Iris pigment epithelial cell (primary cell): ENCODE measurements around the gene RIBC2.
"Not testable (repeated sequence)": the region's sequence is repeated elsewhere in the genome, so short reads cannot be mapped to it uniquely, and the experiment has no call there.

Source experiments
- DNase-seq: peaks from one replicate; pipeline ENCODE4 v3.0.0-alpha.2; 2011; ENCODE audit warnings: low read depth

Gene RIBC2

DNA sequence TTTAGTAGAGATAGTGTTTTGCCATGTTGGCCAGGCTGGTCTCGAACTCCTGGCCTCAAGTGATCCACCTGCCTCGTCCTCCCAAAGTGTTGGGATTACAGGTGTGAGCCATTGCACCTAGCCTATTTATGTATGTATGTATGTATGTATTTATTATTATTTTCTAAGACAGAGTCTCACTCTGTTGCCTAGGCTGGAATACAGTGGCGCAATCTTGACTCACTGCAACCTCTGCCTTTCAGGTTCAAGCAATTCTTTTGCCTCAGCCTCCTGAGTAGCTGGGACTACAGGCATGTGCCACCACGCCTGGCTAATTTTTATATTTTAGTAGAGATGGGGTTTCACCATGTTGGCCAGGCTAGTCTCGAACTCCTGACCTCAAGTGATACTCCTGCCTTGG lies 35.9 kb downstream of the RIBC2 start:
- DNase-seq: not testable (repeated sequence)

DNA sequence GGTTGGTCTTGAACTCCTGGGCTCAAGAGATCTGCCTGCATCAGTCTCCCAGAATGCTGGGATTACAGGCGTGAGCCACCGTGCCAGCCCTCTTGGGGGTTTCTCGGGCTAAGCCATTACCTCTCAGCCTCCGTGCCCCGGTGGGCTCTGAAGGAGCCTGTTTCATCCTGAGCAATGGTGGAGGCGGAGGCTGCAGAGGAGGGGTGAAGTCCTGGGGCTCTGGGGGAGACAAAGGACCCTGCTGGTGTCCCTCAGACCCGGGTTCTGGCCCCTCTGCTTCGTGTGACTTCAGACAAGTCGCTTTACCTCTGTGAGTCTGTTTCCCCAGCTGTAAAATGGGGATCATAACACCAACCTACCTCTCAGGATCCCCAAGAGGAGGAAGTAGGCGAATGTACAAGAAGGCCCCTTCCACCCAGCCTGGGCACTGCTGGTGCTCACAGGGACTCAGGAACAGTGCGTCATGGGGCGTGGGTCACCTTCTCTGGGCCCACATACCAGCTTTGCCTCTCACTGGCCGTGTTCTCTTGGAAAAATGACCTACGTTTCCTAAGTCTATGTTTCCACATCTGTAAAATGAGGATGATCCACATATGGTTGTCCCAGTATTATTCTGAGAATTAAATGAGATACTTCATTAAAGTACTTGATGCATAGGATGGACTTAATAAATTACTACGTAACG lies 36.8 kb downstream of the RIBC2 start:
- DNase-seq: no peak

DNA sequence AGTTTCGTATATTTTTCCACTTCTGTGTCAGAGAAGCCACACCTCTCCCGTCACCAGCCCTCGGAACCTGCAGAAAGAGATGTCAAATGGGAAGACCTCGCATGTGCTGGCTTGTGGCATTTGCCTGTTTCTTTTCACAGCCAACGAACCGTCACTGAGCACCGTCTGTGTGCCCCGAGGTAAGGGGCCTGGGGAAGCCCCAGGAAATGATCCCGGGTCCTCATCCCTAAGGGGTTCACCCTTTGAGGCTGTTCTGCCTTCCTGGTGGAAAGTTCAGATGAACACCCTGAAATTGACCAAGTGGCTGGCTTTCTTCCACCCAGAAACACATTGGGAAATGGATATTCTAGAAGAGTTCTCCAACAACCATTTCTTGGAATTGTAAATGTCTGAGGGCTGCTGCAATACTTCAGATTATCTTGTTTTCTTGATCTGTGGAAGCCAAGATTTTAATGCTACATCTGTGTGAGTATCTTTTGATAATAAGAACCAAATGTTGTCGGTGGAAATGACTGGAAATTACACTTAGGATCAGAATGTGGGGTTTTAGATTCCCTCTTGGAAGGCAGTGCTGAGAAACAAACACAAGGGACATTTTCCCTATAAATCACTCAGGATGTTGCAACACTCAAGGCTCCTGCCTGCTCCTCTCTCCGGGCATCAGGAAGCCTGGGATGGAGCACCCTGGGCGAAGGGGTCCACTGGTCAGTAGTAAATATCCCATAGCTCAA lies 37.6 kb downstream of the RIBC2 start:
- DNase-seq: peak; percentile 34

DNA sequence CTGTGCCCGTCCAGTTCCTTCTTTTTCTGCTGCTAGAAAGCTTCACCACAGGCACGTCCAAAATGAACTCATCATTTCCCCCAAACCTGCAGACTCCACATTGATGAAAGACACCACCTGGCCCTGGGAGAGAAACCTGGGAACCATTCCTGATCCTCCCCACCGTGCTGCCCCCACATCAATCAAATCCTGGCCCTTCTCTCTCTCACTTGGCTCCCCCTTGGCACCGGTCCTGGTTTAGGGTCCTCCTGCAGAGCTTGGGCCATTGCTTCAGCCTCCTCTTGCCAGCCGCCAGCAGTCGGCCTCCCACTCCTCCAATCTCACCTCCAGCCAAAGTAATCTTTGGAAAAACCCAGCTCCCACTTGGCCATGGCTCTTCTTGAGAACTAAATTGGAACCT lies 38.5 kb downstream of the RIBC2 start:
- no peak for DNase-seq

DNA sequence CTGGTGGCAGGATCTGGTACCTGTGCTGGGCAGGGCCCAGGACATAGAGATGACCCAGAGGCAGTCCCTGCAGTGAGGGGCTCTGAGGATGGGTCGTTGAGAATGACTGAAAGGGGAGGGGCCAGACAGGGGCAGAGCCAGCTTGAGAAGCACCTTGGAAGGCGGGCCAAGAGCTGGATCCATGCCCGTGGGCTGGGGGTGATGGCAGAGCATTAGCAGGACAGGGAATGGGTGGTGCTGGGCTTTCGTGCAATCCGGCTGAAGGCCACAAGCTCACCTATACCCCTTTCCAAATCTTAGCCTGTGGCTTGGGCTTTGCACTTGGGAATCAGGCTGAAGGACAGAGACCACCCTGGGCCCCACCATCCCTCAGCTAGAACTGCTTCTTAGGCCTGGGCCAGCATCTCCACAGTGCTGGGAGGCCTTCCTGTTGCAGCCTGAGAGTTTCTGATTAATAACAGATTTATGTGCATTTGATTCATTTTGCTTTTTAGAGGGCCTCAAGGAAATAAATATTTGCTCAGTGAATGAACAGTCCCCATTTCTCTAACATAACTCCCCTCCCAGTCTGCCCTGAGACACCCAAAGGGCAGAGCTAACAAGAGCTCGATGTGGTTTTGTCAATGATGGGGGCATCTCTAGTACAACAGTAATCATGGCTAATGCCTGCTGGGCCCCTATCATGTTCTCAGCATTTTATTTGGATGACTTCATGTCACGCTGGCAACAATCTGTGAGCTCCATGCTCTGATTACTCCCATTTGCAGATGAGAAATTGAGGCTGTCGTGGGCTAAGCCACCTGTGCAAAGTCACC lies 39.3 kb downstream of the RIBC2 start:
- DNase-seq: no peak

DNA sequence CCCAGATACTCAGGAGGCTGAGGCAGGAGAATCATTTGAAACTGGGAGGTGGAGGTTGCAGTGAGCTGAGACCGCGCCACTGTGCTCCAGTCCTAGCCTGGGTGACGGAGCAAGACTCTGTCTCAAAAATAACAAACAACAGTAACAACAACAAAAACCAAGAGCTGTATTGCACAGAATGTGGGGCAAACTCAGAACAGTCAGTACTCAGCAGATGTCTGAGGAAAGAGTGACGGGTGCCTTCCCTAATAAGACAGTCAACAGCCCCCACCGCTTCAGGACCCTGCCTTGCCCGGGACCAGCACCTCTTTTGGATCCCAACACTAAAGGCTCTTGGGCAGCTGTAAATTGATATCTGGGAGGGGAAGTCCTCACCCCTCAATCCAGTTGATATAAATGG lies 40.3 kb downstream of the RIBC2 start:
- DNase-seq: no peak

DNA sequence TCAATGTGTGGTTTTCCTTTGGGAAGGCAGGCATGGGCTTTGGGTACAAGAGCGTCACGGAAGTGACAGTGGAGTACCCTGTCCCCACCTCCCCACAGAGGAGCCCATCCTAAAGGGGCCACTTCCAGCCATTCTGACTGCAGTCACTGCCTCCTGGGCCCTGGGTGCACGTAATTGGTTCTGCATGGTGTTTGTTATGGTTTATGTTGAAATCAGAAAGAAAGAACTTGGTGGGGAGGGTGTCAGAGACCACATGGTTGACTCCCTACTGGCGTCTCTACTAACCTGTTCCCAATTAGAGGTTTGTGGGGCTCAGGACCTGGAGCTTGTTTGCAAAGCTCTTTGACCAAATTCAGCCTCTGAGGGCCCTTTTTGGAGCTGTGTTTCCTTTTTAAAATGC lies 40.8 kb downstream of the RIBC2 start:
- no peak for DNase-seq

DNA sequence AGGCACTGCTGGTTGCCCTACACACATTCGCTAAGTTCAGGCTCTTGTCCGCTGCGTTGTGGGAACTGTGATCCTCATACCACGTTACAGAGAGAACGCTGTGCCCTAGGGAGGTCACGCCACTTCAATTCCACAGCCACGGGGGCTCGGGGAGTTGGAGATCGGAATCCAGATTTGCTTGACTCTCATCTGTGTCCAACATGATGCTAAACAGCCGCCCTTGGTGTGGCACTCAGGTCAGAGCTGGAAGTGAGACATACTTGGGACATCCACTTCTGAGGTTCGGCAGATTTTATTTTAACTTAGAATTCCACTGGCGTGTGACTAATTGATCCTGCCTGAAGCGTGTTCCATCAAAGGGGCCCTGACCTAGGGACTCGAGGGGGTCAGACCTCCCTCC lies 41.7 kb downstream of the RIBC2 start:
- DNase-seq: no peak

DNA sequence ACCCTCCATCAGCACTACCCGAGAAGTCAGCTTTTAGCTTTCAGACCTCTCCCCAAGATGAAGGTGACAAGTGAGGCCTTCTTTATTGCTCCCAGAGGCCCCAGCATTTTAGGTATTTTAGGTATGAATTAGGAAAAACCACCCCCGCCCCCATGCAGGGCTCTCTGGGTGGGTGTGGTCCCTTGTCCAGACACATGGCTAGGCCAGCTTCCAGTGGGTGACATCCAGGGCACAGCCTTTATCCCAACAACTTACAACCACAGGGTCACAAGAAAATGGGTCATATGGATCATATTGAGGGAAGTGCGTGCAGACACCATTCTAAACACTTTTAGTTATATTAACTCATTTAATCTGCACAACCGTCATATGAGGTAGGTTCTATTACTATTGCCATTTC lies 42.1 kb downstream of the RIBC2 start:
- DNase-seq: no peak

DNA sequence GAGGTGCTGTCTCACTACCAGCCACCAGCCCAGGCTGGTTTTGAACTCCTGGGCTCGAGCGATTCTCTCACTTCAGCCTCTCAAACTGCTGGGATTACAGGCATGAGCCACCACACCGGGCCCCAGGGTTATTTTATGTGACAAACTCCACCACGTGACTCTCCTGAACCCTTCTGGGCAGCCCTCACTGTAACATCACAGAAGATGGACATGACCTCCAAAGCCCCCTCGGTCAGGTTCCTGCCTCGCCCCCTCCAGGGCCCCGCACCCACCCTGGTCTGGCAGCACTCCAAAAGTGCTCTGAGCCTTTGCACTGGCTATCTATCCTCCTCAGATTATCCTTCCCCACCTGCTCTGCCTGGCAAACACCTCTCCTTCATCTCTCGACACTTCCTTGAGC lies 43.3 kb downstream of the RIBC2 start:
- no peak for DNase-seq

DNA sequence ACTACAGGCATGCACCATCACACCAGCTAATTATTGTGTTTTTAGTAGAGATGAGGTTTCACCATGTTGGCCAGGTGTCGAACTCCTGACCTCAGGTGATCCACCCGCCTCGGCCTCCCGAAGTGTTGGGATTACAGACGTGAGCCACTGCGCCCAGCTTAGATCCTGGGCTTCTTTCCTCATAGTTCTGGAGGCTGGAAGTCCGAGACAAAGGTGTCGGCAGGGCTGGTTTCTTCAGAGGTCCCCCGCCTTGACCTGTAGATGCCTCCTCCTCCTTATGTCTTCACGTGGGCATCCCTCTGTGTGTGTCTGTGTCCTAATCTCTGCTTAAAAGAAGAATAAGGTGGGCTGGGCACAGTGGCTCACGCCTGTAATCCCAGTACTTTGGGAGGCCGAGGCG lies 45.0 kb downstream of the RIBC2 start:
- DNase-seq: no peak

DNA sequence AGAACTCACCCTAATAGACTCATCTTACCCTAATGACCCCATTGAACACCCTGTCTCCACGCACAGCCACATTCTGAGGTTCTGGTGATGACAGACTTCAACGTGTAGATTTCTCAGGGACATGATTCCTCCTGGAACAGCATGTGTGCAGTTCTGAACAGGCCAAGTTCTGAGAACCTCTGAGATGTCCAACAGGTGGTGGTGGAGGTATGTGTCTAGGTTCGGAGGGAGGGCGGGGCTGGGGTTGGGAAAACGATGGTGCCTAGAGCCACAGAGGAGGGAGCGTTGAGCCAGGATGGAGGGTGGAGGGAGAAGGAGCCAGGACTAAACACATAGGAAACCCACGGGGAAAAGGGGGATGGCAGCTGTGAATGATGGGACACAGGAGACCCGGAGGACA lies 45.7 kb downstream of the RIBC2 start:
- DNase-seq: no peak

DNA sequence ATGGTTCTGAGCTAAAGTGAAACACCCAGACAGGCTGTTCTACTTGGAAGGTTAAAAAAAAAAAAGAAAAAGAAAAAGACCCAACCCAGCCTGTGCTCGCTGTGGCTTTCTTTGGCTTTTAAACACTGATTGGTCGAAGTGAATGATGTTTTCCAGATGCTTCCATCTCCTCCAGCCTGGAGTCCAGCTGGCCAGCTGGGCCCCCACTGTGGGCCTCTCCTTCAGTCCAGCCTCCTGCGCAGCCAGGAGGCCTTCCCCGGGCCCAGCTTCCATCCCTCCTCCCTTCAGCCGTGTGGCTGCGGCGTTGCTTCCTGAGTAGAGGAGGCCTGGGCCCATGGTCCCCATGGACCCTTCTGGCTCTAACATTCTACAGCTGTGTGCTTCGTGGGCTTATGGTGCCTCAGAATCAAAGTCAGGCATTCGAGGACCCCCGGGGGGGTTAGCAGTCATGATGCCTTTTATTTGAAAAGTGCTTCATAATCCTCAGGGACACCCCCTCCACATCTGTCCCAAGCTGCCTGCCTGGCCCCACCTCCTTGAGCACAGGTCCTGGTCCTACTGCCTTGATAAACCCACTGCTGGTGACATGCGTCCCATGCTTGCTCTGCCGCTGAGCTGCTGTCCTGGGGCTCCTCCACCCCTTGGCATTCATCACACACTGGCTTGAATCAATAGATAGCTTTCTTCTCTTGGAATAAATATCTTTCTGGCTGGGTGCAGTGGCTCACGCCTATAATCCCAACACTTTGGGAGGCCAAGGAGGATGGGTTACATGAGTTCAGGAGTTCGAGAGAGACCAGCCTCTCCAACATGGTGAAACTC lies 47.0 kb downstream of the RIBC2 start:
- DNase-seq: no peak

DNA sequence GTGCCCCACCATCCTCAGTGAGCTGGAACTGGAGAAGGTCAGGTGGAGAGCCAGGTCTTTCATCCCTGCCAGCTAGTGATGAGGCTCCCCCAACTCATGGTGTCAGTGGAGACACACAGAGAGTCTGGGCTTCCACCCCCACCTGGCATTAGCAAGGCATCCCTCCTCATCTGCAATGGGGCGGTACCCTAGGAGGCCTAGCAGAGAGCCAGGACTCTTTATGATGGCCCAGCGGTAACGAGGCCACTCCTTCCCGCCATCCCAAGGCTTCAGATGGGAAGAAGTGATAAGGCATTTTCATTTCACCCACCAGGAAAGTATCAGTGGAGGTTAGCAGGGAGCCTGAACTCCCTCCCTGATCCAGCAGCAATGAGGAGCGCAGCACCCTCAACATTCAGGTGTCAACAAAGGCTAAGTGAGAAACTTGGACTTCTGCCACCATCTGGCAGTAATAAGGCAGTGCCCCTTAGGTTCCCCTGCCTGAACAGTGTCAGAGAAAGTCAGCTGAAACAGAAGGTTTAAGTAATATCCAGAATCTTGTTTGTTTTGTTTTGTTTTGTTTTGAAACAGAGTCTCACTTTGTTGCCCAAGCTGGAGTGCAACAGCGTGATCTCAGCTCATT lies 48.7 kb downstream of the RIBC2 start:
- DNase-seq: no peak

DNA sequence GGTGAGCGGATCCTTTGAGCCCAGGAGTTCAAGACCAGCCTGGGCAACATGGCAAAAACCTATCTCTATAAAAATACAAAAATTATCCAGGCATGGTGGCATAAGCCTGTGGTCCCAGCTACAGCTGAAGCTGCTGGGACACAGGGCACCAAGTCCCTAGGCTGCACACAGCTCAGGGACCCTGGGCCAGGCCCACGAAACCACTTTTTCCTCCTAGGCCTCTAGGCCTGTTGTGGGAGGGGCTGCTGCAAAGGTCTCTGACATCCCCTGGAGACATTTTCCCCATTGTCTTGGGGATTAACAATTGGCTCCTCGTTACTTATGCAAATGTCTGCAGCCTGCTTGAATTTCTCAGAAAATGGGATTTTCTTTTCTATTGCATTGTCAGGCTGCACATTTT lies 50.2 kb downstream of the RIBC2 start:
- not testable (repeated sequence) for DNase-seq

DNA sequence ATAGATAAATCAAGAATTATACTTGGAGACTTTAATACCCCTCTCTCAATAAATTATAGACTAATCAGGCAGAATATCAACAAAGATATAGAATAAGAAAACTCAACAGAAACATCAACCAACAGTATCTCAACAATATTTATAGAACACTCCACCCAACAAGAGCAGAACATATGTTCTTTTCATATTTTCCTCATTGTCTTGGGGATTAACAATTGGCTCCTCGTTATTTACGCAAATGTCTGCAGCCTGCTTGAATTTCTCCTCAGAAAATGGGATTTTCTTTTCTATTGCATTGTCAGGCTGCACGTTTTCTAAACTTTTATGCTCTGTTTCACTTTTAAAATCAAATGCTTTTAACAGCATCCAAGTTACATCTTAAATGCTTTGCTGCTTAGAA lies 52.1 kb downstream of the RIBC2 start:
- no peak for DNase-seq

DNA sequence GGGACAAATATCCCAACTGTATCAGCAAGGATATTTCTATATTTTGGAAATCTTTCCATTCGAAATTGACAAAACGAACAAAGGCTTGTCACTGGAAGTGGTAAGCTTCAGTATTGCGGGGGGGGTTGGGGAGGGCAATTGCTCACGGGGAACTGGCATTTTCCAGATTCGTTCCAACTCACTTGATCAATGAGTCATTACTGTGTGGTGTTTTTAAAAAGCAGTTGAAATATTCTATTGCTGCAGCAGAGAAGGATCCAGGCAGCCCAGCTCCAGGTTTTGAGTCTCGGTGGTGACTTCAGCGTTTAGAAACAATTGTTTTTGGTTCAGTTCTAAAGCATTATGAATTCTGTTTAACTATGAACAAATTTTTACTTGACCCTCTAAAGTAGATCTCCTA lies 55.4 kb downstream of the RIBC2 start:
- peak; percentile 59 for DNase-seq

DNA sequence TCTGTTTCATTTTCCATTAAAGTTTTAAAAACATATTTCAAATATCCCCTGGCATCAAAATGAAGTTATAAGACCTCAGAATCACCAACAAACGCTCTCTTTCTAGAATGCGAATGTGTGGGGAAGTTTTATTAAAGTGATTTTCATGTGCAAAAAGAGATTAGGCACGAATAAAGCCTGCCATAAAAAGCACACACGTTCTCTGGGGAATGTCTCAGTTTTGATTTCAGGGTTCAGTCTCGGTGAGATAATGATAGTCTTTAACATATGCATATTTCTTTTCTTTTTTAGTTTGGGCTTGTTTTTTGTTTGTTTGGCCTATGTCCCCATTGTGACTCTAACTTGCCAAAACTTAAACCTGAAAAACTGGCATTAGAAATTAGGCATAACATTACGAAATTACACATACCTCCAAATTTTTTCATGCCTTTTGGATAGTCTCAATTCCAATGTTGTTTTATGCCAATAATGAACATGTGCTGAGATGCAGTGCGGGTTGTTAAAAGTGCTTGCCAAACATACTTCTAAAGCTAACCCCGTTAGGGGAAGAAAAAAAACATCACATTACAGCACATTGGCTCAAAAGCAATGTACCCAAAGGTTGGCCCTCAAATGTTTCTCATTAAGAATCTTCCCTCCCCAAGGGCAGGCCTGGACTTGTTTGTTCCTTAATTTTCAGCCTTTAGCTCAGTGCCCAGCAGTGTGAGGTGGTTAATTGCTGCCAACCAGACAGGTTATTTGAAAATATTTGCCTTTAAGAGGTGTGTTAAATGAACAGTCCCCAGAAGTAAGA lies 56.0 kb downstream of the RIBC2 start:
- peak; percentile 18 for DNase-seq

DNA sequence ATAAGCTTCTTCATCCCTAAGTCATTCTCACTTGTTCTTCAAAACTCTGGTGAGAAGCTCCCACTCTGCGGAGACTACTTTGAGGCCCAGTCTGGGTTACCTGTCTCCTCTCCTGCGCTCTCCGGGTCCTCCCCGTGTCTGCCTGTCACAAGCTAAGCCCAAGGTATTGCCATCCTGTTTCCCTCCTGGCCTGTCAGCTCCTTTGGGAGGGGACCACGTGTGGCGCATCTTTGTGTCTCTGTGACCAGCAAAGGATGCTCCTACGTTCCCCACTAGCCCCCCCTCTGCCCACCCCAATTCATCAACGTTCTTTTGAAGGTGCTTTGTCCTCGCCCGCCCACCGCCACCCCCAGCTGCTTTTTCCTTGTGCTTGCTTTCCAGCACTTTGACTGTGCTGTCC lies 57.4 kb downstream of the RIBC2 start:
- DNase-seq: no peak

DNA sequence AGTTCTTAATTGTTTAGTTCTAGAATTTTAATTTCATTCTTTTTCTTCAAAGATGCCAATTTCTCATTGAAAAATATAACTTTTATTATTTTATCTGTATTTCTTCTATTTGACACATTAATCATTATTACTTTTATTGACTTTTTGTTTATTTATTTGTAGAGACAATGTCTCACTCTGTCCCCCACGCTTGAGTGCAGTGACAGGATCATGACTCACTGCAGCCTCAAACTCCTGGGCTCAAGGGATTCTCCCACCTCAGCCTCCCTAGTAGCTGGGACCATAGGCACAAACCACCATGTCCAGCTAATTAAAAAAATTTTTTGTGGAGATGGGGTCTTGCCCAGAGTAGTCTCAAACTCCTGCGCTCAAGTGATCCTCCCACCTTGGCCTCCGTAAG lies 58.9 kb downstream of the RIBC2 start:
- no peak for DNase-seq
